NCI-H2171 (cell line): ENCODE data around the gene LCTL.

Source experiments
- DNase-seq: peaks from one replicate; lab custom pipeline; 2025; lab: John Stamatoyannopoulos, UW

Gene LCTL

GRCh38 chr15:66565741-66566144 lies at the start of gene LCTL:
Gene LCTL (minus strand): TSS chr15:66565998. CDS start chr15:66565365, 633 bp downstream.
- DNase-seq: no peak

GRCh38 chr15:66614951-66615760 lies 49.4 kb upstream of the LCTL start:
- no peak for DNase-seq

- DNase-seq: no peak
These were observed 48.7 kb upstream of the LCTL start for GRCh38 chr15:66614456-66614855.

GRCh38 chr15:66613743-66614142 lies 47.9 kb upstream of the LCTL start:
- no peak for DNase-seq

GRCh38 chr15:66611257-66612053 lies 45.7 kb upstream of the LCTL start:
- no peak for DNase-seq

GRCh38 chr15:66609876-66610275 lies 44.1 kb upstream of the LCTL start:
- DNase-seq: no peak

GRCh38 chr15:66608881-66609280 lies 43.1 kb upstream of the LCTL start:
- DNase-seq: no peak

- no peak for DNase-seq
These were observed 42.4 kb upstream of the LCTL start for GRCh38 chr15:66608159-66608558.

- DNase-seq: peak; percentile 4
These were observed 37.7 kb upstream of the LCTL start for GRCh38 chr15:66603301-66604179.

- no peak for DNase-seq
These were observed 35.7 kb upstream of the LCTL start for GRCh38 chr15:66601521-66601920.

GRCh38 chr15:66600240-66600627 lies 34.4 kb upstream of the LCTL start:
- DNase-seq: no peak

- no peak for DNase-seq
These were observed 33.9 kb upstream of the LCTL start for GRCh38 chr15:66599536-66600239.

- DNase-seq: no peak
These were observed 32.5 kb upstream of the LCTL start for GRCh38 chr15:66598095-66598815.

- no peak for DNase-seq
These were observed 30.2 kb upstream of the LCTL start for GRCh38 chr15:66595931-66596545.

- no peak for DNase-seq
These were observed 29.5 kb upstream of the LCTL start for GRCh38 chr15:66595332-66595731.

- DNase-seq: no peak
These were observed 29.0 kb upstream of the LCTL start for GRCh38 chr15:66594836-66595235.

GRCh38 chr15:66594344-66594743 lies 28.5 kb upstream of the LCTL start:
- no peak for DNase-seq

- no peak for DNase-seq
These were observed 27.5 kb upstream of the LCTL start for GRCh38 chr15:66593219-66593780.

GRCh38 chr15:66592505-66593218 lies 26.9 kb upstream of the LCTL start:
- DNase-seq: no peak
